Endodermal cell (in vitro differentiated cells): Measurements from ENCODE around the gene PLB1. TPM values are rescaled to one million over a fixed set of nuclear protein-coding genes. Genes with fewer than 3 reads are reported as not detected.

ENCODE experiments used
- DNase-seq: peaks from one replicate; pipeline ENCODE4 v3.0.0-alpha.2; 2017
- H3K27ac ChIP-seq: 2 replicates; pipeline ENCODE4 v1.5.1; 2013; ENCODE audit warnings: mild to moderate bottlenecking, low read depth, low read length, moderate library complexity
- H3K27me3 ChIP-seq: 2 replicates; pipeline ENCODE4 v1.6.1; 2013; ENCODE audit warnings: mild to moderate bottlenecking, low read length, moderate library complexity; ENCODE audit not compliant: insufficient read depth, control insufficient read depth, poor library complexity, severe bottlenecking
- H3K36me3 ChIP-seq: 2 replicates; pipeline ENCODE4 v1.7.0; 2013; ENCODE audit warnings: mild to moderate bottlenecking, low read length, moderate library complexity; ENCODE audit not compliant: control insufficient read depth, insufficient read depth
- H3K4me1 ChIP-seq: one replicate; pipeline ENCODE4 v1.7.0; 2013; ENCODE audit warnings: low read length; ENCODE audit not compliant: control insufficient read depth, insufficient read depth
- H3K4me3 ChIP-seq: 2 replicates; pipeline ENCODE4 v1.5.1; 2013; ENCODE audit warnings: mild to moderate bottlenecking, low read length, moderate library complexity
- H3K9ac ChIP-seq: 2 replicates; pipeline ENCODE4 v1.6.1; 2013; ENCODE audit warnings: mild to moderate bottlenecking, low read length, moderate library complexity; ENCODE audit not compliant: poor library complexity, severe bottlenecking; ENCODE audit errors: extremely low read depth
- H3K9me3 ChIP-seq: 2 replicates; pipeline ENCODE4 v1.6.1; 2013; ENCODE audit warnings: mild to moderate bottlenecking, low read length, moderate library complexity; ENCODE audit not compliant: control insufficient read depth
- H3K27ac Mint-ChIP-seq: 2 replicates; pipeline ENCODE4 v1.8.0; 2020; ENCODE audit warnings: mixed read lengths
- H3K27me3 Mint-ChIP-seq: 2 replicates; pipeline ENCODE4 v1.8.0; 2021; ENCODE audit warnings: mild to moderate bottlenecking, mixed read lengths; ENCODE audit not compliant: insufficient read depth
- H3K36me3 Mint-ChIP-seq: 2 replicates; pipeline ENCODE4 v1.8.0; 2020; ENCODE audit warnings: low read depth, mixed read lengths
- H3K4me1 Mint-ChIP-seq: 2 replicates; pipeline ENCODE4 v1.8.0; 2020; ENCODE audit warnings: mixed read lengths
- H3K4me3 Mint-ChIP-seq: 2 replicates; pipeline ENCODE4 v1.8.0; 2020; ENCODE audit warnings: mild to moderate bottlenecking, moderate library complexity, mixed read lengths
- H3K9me3 Mint-ChIP-seq: 2 replicates; pipeline ENCODE4 v1.8.0; 2020; ENCODE audit warnings: mild to moderate bottlenecking, mixed read lengths
- whole genome bisulfite sequencing, 2 experiments: methylation state at CpG; one replicate each; pipeline versions ENCODE4 v1.1.5 to v1.1.7; 2013; ENCODE audit warnings: missing lambda C conversion rate in 2 of 2, mixed read lengths in 1 of 2; ENCODE audit not compliant: insufficient coverage in 1 of 2, insufficient read length in 1 of 2; 5-methylcytosine and 5-hydroxymethylcytosine counted together
- total RNA-seq, 2 donors: library from RNA; stranded (reverse); fragmentation: NEBNext Ultra II Directional in 1 of 2; extraction: Animal tissue kit (Norgen Biotek cat#: 25700) in 1 of 2; gene quantifications; 2 replicates in 1 of 2; 3 replicates in 1 of 2; pipeline ENCODE4 v1.2.1, GENCODE V29; 2021
- TF ChIP-seq, protein P1 (sequence below): fragments of 200-600 bp; sonication (generic); conservative IDR thresholded peaks from 2 replicates; pipeline ENCODE4 v1.5.0; 2021; ENCODE audit warnings: antibody characterized with exemption, mild to moderate bottlenecking

The PLB1 gene
- total RNA-seq, 2 donors from 2014 or later, result 0.35 to 0.38 TPM

DNA sequence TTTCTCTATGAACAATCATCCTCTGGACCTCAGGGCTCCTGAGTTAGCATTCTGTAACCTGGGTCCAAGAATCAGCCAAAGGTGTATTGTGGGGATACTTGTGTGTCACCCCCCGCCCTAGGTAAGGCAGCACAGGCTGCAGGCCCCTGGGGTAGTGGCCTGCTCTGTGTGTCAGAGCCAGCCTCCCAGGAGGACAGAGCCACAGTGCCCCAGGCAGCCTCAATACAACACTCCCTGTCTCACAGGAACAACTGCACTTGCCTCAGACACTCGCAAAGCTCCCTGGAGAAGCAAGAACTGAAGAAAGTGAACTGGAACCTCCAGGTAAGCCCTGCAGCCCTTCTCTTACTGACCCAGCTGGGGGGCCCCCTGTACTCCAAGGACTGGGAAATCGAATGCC, 134.5 kb downstream of the PLB1 start:
- Histone ChIP-seq H3K27ac (no peak overlapping the region), H3K4me3 (no peak overlapping the region), H3K4me1 (no peaks in the 10 kb centered on the region), H3K9ac (no peak overlapping the region), H3K27me3 (no peaks in the 10 kb centered on the region), H3K36me3 (no peaks in the 10 kb centered on the region), H3K9me3 (no peaks in the 10 kb centered on the region)
- TF ChIP-seq, protein P1, sequence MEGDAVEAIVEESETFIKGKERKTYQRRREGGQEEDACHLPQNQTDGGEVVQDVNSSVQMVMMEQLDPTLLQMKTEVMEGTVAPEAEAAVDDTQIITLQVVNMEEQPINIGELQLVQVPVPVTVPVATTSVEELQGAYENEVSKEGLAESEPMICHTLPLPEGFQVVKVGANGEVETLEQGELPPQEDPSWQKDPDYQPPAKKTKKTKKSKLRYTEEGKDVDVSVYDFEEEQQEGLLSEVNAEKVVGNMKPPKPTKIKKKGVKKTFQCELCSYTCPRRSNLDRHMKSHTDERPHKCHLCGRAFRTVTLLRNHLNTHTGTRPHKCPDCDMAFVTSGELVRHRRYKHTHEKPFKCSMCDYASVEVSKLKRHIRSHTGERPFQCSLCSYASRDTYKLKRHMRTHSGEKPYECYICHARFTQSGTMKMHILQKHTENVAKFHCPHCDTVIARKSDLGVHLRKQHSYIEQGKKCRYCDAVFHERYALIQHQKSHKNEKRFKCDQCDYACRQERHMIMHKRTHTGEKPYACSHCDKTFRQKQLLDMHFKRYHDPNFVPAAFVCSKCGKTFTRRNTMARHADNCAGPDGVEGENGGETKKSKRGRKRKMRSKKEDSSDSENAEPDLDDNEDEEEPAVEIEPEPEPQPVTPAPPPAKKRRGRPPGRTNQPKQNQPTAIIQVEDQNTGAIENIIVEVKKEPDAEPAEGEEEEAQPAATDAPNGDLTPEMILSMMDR, result no peak
- H3K9me3 Mint-ChIP-seq, result no peaks in the 10 kb centered on the region
- H3K4me3 Mint-ChIP-seq, result no peak overlapping the region
- 81 to 100% methylated on average over 1 to 3 of the region's 3 CpGs for WGBS, 2 experiments
- DNase-seq, result no peak
- H3K27me3 Mint-ChIP-seq, result no peaks in the 10 kb centered on the region
- no peak overlapping the region for H3K27ac Mint-ChIP-seq
- H3K36me3 Mint-ChIP-seq, result no peaks in the 10 kb centered on the region
- H3K4me1 Mint-ChIP-seq, result peaks cover 8% of the 10 kb centered on the region

- Histone ChIP-seq H3K27me3 (no peaks in the 10 kb centered on the region), H3K27ac (no peak overlapping the region), H3K36me3 (no peaks in the 10 kb centered on the region), H3K9ac (no peak overlapping the region), H3K4me3 (no peak overlapping the region), H3K9me3 (no peaks in the 10 kb centered on the region), H3K4me1 (no peaks in the 10 kb centered on the region)
- no peak overlapping the region for H3K27ac Mint-ChIP-seq
- H3K4me3 Mint-ChIP-seq, result no peak overlapping the region
- H3K4me1 Mint-ChIP-seq, result peaks cover 4% of the 10 kb centered on the region
- no peak for DNase-seq
- TF ChIP-seq, protein P1, result no peak
- WGBS, 2 experiments, result 93 to 98% methylated on average over 7 to 11 of the region's 11 CpGs
- no peaks in the 10 kb centered on the region for H3K27me3 Mint-ChIP-seq
- no peaks in the 10 kb centered on the region for H3K36me3 Mint-ChIP-seq
- no peaks in the 10 kb centered on the region for H3K9me3 Mint-ChIP-seq
Measured at GRCh38 chr2:28631514-28632206, 135.8 kb downstream of the PLB1 start.

GRCh38 chr2:28632791-28633190, 136.9 kb downstream of the PLB1 start:
- peaks cover 4% of the 10 kb centered on the region for H3K4me1 Mint-ChIP-seq
- TF ChIP-seq, protein P1, result no peak

More at GRCh38 chr2:28632791-28633190, 136.9 kb downstream of the PLB1 start:
- no peak for DNase-seq
- H3K36me3 Mint-ChIP-seq, result no peaks in the 10 kb centered on the region
- H3K9ac ChIP-seq, result no peak overlapping the region
- no peak overlapping the region for H3K27ac ChIP-seq
- no peaks in the 10 kb centered on the region for H3K27me3 ChIP-seq
- no peaks in the 10 kb centered on the region for H3K9me3 Mint-ChIP-seq
- H3K4me3 ChIP-seq, result no peak overlapping the region
- H3K27me3 Mint-ChIP-seq, result no peaks in the 10 kb centered on the region
- H3K4me3 Mint-ChIP-seq, result no peak overlapping the region
- WGBS, 2 experiments, result 93 to 96% methylated on average over 5 to 6 of the region's 6 CpGs
- H3K27ac Mint-ChIP-seq, result no peak overlapping the region
- H3K9me3 ChIP-seq, result no peaks in the 10 kb centered on the region
- no peaks in the 10 kb centered on the region for H3K4me1 ChIP-seq
- H3K36me3 ChIP-seq, result no peaks in the 10 kb centered on the region
